SH-SY5Y (cell line): ENCODE measurements around the gene ISL1.
A peak's percentile ranks its signal among the peaks of the same experiment; 100 is the strongest.

Source experiments
- GATA2 ChIP-seq: IDR thresholded peaks from 2 replicates; pipeline ENCODE4 v1.6.1; 2011; ENCODE audit warnings: mild to moderate bottlenecking, low read depth, low read length
- GATA3 ChIP-seq: IDR thresholded peaks from 2 replicates; pipeline ENCODE4 v1.6.1; 2011; ENCODE audit warnings: low read depth, mild to moderate bottlenecking, low read length, moderate library complexity

The ISL1 gene

DNA sequence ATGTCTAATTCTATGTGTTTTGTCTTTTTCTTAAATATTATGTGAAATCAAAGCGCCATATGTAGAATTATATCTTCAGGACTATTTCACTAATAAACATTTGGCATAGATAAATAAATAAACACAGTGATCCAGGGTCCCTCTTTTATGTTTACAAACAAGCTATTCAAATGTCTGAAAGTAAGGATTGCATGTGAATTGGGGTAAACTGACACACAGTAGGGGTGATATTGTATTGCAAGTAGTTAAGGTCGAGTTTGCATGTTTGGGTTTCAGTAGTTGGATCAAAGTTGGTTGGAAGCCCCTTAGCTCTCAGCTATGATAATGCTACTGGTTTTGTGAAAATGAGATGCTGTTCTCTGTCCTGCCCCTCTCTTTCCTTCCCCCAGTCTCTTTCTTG is 11.4 kb downstream of the ISL1 start:
- TF ChIP-seq GATA2 (no peak), GATA3 (no peak)

DNA sequence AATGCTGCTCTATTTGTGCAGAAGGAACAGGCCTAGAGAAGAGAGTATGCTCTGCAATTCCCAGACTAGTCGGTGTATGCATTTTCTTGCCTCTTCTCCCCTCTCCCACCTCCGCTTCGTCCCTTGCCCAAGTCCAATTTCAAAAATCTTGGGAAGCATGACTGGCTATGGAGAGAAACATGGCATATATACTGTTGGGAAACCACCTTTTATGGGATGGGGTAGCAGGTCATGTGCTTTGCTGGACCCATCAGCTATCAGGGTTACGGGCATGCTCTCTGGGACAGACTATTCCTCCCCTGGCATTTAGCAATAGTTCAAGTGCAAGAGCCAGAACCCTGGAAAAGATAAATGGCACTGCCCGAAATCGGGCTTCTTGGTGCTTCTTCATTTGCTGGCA is 12.0 kb downstream of the ISL1 start:
- TF ChIP-seq GATA3 (no peak), GATA2 (no peak)

DNA sequence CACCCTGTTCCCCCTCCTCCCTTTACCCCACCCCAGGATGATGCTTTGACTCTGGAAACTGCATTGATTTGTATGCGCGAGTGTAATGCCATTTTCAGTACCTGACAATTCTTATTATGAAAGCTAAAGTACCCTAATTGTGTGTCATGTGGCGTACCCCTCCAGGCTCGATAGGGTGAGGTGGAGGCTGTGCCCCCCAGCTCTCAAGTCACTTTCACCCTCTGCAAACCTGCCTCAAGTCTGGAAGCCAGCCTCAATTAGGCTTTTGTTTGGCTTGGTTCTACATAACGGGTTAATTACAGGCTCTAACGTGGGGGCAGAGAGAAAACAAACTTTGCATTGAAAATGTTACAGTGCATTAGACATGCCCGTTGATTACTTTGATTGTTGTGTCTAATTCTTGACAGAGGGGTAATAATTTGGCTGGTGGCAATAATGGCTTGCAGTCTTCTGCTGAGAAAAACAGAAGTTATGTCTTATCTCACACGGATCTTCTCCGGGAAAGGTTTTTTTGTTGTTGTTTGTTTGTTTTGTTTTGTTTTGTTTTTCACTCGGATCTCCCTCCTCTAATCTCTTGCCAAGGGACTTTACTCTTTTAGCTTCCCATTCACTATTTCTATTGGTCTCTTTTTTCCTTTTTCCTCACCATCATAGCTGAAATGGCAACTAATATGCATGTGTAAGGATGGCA is 12.6 kb downstream of the ISL1 start:
- peak; percentile 62; the same call in 1 of the 2 replicates for TF ChIP-seq GATA2
- TF ChIP-seq GATA3, result peak; percentile 53

DNA sequence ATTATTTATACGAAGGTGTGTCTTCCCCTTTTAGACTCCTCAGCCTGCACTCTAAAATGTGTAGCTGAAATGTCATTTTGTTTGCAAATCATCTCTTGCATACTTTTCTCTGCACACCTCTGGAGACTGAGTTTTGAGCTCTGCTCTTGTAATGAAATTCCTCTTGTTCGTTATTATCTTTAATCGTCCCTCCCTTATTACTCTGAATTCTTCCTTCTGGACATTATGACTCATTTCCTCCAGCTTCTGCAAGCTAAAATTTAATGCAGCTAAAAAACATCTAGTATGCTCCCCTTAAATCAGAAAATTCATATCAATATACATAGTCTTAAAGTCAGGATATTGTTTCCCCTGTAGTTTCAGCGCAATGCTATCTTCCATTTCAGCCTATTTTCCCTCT is 13.5 kb downstream of the ISL1 start:
- no peak for TF ChIP-seq GATA3
- TF ChIP-seq GATA2, result no peak

DNA sequence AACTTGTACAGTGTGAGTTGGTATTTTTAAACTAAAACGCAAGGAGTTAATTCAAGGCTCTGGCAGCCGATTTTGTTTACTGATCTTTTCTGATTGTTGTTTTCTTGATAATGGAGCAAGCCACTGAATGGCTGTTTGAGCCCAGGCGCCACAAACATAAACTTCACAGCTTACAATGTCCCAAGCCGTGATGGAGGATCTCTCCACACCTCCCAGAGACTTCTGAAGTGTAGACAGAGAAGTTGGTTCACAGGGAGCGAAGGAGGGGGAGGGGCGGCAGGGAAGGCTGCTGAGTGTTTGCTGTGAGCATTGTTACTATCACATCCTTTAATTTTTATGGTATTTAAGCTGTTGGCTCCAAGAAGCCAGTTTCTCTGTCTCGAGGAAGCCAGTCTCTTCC is 14.7 kb downstream of the ISL1 start:
- TF ChIP-seq GATA2 (0 out of 2 replicates have a peak, but pooled peaks have one; percentile 20), GATA3 (no peak)

DNA sequence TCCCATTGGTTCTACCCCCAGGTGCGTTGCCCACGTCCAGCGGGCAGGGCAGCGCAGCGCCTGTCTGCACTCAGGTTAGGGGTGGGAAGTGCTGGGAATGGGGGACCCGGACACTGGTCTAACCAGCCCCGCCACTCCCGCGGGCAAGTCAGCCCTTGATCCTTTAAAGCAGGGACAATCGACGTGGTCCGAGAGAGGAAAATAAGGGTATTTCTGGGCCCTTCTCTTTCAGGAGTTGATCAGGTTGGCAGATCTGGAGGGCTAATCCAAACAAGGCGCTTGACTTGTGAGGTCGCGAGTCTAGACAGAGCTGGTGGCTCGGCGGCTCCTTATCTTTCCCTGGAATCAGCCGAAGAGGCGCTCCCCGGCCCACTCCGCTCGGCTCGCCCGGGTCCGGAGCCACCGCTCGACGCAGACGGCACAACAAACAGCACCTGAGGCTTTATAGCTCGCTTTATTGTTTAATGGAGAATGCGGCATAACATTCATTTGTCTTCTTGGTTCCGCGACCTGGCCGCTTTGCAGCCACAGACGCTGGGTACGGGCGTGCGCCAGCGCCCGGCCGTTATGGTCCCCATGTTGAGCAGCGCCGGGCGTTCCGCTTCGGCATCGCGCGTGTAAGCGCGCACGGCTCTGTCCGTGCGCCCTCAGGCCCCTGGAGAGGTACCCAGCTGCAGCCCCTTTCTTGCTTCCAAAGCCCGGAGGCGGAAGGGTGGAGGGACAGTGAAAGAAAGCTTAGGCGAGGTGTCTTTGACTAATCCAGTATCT is 15.8 kb downstream of the ISL1 start:
- TF ChIP-seq GATA3, result peak; percentile 85
- TF ChIP-seq GATA2, result peak; percentile 98

DNA sequence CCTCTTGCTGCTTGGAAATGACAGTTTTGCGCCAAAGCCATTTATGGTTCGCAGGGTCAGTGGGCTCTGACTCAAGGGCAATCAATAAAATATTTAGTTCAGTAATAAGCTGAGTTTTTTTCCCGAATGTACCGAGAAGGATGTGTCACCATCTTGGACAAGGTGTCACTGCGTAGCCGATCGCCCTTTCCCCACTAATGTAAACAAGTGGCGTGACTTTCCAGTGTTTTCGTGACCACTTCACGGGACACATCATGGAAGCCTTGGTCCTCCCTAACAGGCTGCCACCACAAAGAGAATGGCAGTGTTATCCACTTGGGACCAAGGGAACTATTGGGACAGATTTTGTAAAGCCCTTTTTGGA is 16.4 kb downstream of the ISL1 start:
- no peak for TF ChIP-seq GATA3
- TF ChIP-seq GATA2, result no peak

DNA sequence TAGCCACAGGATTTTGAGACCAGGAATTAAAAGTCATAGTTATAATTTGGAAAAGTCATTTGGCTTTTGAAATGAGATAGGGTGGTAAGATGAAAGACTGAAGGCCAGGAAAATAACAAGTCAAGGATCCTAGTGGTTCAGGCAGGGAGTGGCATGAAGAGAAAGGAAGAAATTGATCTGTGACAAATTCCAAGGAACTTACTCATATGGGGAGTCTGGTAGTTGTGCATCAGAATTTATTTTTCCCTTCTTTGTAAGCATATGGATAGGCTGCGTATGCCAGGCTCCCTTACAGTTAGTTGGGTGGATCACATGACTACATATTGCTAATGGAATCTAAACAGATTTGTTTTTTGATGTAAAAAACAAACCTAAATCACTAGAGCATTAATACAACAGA is 21.0 kb downstream of the ISL1 start:
- TF ChIP-seq GATA3, result no peak
- TF ChIP-seq GATA2, result no peak

DNA sequence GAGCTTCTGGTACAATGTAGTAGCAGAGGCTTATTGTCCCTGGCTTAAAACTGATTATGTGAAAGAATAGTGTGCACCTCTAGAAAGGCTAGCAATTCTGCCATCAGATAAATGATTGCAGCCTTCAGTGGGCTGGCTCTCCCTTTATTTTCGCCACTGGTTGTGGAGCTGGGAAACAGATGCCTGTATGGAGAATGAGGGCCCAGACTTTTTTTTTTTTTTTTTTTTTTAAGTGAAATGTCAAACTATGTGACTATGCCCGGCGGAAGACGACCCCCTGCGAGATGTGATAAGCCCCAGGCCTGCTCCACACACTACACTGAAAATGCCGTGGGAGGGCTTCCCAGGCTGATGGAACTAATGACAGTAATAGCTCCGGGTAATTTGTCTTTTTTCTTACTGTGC is 28.7 kb downstream of the ISL1 start:
- TF ChIP-seq GATA2 (peak; percentile 94), GATA3 (peak; percentile 89)

DNA sequence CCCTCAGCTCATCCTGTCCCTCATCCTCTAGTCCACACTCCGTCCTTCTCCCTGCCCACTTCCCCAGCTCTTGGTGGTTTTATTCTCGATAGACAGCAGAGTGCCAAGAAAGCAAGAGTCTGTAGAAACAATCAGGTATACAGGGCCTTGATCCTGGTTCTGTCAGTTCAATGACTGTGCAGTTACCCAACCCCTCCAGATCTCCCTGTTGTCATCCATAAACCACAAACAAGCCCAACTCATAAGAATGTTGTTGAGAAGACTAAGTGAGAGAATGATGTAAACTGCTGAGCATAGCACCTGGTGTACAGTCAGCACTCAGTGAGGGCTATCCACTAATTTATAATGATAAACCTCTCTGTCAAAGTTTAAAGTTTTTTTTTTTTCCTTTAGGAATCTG is 31.3 kb downstream of the ISL1 start:
- TF ChIP-seq GATA2 (no peak), GATA3 (no peak)

DNA sequence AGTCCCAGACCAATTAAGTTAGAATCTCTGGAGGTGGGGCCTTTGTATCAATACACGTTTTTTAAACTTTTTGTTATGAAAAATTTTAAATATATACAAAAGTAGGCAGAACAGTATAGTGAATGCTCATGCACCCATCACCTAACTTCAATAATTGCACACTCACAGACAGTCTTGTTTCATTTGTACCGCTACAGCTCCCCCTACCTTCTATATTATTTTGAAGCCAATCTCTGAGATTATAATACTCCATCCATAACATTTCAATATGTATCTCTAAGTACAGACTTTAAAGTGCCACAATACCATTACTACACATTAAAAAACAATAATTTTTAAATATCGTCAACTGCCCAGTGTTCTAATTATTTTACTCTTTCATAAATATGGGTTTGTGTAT is 32.9 kb downstream of the ISL1 start:
- TF ChIP-seq GATA3, result no peak
- no peak for TF ChIP-seq GATA2

DNA sequence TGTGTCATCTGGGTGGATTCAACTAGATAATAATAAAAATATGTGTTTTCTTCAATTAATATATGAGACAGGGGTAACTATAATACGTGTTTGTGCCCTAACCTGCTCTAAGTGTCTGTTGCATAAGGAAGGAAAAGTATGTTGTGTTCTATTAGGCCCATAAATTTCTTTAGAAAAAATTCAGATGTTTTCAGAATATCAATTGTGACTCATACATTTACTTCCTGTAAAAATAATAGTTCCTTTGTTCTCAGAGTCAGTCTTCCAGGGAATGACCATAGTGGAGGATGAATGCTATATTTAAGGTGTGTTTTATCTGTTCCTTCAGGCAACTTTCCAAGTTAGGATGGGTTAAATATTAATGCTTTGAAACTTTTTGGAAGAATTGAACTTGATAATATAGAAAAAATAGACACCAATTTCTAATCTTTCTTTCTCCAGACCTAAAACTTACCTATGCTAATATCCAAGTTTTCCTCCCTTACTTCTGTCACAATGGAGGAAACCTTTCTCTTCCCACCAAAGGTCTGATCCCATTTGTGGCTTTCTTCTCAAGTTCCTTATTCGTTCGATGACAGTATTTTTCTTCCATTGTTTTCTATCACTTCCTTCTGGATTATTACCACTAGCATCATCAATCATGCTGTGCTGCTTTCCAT is 49.9 kb downstream of the ISL1 start:
- TF ChIP-seq GATA3 (no peak), GATA2 (no peak)

DNA sequence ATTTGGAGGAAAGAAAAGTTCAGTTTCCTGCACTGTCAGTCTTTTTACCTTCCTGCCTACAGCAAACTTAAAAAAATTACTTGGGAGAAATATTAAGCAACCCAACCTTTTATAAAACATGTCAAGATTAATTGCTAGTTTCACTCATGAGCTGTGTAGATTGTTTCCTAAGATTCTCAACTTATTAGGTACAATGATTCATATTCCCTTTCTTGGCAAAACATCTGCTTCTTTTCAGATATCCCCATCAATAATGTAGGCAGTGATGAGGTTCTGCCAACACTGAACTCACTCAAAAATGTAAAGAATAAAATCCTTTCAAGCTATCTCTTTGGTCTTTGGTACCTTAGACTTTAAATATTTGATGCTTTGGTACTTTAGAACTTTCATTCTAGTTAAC is 56.0 kb downstream of the ISL1 start:
- TF ChIP-seq GATA3, result no peak
- no peak for TF ChIP-seq GATA2
